PC-9 (cell line): Measurements from ENCODE around the gene PSMG2. TPM values are rescaled to one million over a fixed set of nuclear protein-coding genes. Genes with fewer than 3 reads are reported as not detected.

ENCODE experiments used
- BruUV-seq: library from RNA; stranded (reverse); fragments of 400-500 nt; replicated peaks from 2 replicates; lab custom pipeline; 2021; lab: Mats Ljungman, UMichigan
- CTCF ChIA-PET: fragments of 300-600 bp; sonication (Branson Sonifier 250); formaldehyde crosslinking; loops from one replicate; lab custom pipeline; 2022; ENCODE audit warnings: antibody characterized with exemption; lab: Charles Lee
- POLR2A ChIA-PET: fragments of 300-600 bp; sonication (Branson Sonifier 250); formaldehyde crosslinking; loops from one replicate; lab custom pipeline; 2022; ENCODE audit warnings: antibody characterized with exemption; ENCODE audit not compliant: unreplicated experiment; lab: Charles Lee
- DNase-seq, 2 experiments: peaks; one replicate each; pipeline versions ENCODE4 v3.0.0 to v3.0.0-alpha.2; 2015 to 2022; ENCODE audit warnings: mixed read lengths in 1 of 2
- H2AFZ ChIP-seq: fragments of 200-600 bp; sonication (generic); 2 replicates; pipeline ENCODE4 v1.8.1; 2017; ENCODE audit warnings: antibody characterized with exemption
- H3F3A ChIP-seq: fragments of 200-600 bp; sonication (generic); 2 replicates; pipeline ENCODE4 v1.8.1; 2017; ENCODE audit warnings: antibody characterized with exemption, mild to moderate bottlenecking, low read depth; ENCODE audit not compliant: insufficient read depth
- H3K27ac ChIP-seq: fragments of 200-600 bp; sonication (generic); 2 replicates; pipeline ENCODE4 v1.6.1; 2016; ENCODE audit warnings: mixed run types
- H3K27me3 ChIP-seq: fragments of 200-600 bp; sonication (generic); 2 replicates; pipeline ENCODE4 v1.6.1; 2016; ENCODE audit warnings: low read depth, mixed run types; ENCODE audit not compliant: insufficient read depth
- H3K36me3 ChIP-seq: fragments of 200-600 bp; sonication (generic); 2 replicates; pipeline ENCODE4 v1.6.1; 2016; ENCODE audit warnings: low read depth, mixed run types
- H3K4me1 ChIP-seq: fragments of 200-600 bp; sonication (generic); replicated peaks from 2 replicates; pipeline ENCODE4 v1.6.1; 2016; ENCODE audit warnings: mixed run types; ENCODE audit not compliant: insufficient read depth
- H3K4me2 ChIP-seq: fragments of 200-600 bp; sonication (generic); 2 replicates; pipeline ENCODE4 v1.6.1; 2017; ENCODE audit warnings: mixed run types
- H3K4me3 ChIP-seq: fragments of 200-600 bp; sonication (generic); 2 replicates; pipeline ENCODE4 v1.6.1; 2016; ENCODE audit warnings: mixed run types
- H3K79me2 ChIP-seq: fragments of 200-600 bp; sonication (generic); 2 replicates; pipeline ENCODE4 v1.6.1; 2017; ENCODE audit warnings: low read depth, mixed run types
- H3K9me2 ChIP-seq: fragments of 200-600 bp; sonication (generic); 2 replicates; pipeline ENCODE4 v1.8.1; 2017; ENCODE audit warnings: mild to moderate bottlenecking; ENCODE audit not compliant: insufficient read depth
- H3K9me3 ChIP-seq: fragments of 200-600 bp; sonication (generic); 2 replicates; pipeline ENCODE4 v1.8.1; 2016; ENCODE audit warnings: low read depth; ENCODE audit not compliant: insufficient read depth
- H4K20me1 ChIP-seq: fragments of 200-600 bp; sonication (generic); 2 replicates; pipeline ENCODE4 v1.8.1; 2017; ENCODE audit not compliant: insufficient read depth
- EZH2 ChIP-seq: fragments of 200-600 bp; sonication (generic); IDR thresholded peaks from 2 replicates; pipeline ENCODE4 v1.8.0; 2017; ENCODE audit warnings: antibody characterized with exemption, low read depth
- intact Hi-C: fragments of 100-400 bp; cut with micrococcal nuclease; formaldehyde crosslinking; loops from one replicate; pipeline ENCODE4 v1.10.0; 2022; ENCODE audit not compliant: unreplicated experiment
- total RNA-seq: library from RNA; stranded (reverse); gene quantifications from 2 replicates; pipeline ENCODE4 v1.2.3, GENCODE V29; 2021
- TF ChIP-seq, protein P1 (sequence below): fragments of 200-600 bp; sonication (generic); conservative IDR thresholded peaks from 2 replicates; pipeline ENCODE4 v1.6.1; 2017; ENCODE audit warnings: mixed run types, antibody characterized with exemption, mild to moderate bottlenecking, moderate library complexity

PSMG2 gene
- total RNA-seq, 1 experiment from 2014 or later = 123 TPM

- no peak for DNase-seq
- intact Hi-C loops = no loop called here
- H3K4me3 ChIP-seq = no peak overlapping the region
- H3K4me2 ChIP-seq = no peak overlapping the region
- no TSS peak for BruUV-seq
- H3K36me3 ChIP-seq = no peaks in the 10 kb centered on the region
- no peak for TF ChIP-seq EZH2
- TF ChIP-seq, protein P1, sequence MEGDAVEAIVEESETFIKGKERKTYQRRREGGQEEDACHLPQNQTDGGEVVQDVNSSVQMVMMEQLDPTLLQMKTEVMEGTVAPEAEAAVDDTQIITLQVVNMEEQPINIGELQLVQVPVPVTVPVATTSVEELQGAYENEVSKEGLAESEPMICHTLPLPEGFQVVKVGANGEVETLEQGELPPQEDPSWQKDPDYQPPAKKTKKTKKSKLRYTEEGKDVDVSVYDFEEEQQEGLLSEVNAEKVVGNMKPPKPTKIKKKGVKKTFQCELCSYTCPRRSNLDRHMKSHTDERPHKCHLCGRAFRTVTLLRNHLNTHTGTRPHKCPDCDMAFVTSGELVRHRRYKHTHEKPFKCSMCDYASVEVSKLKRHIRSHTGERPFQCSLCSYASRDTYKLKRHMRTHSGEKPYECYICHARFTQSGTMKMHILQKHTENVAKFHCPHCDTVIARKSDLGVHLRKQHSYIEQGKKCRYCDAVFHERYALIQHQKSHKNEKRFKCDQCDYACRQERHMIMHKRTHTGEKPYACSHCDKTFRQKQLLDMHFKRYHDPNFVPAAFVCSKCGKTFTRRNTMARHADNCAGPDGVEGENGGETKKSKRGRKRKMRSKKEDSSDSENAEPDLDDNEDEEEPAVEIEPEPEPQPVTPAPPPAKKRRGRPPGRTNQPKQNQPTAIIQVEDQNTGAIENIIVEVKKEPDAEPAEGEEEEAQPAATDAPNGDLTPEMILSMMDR = no peak
- H3K27me3 ChIP-seq = no peaks in the 10 kb centered on the region
- H4K20me1 ChIP-seq = no peaks in the 10 kb centered on the region
- H3K79me2 ChIP-seq = no peaks in the 10 kb centered on the region
- no peaks in the 10 kb centered on the region for H3K9me3 ChIP-seq
- no peaks in the 10 kb centered on the region for H3K4me1 ChIP-seq
- no peak overlapping the region for H3K27ac ChIP-seq
- POLR2A ChIA-PET = no interaction called here
- CTCF ChIA-PET = no interaction called here
- no peak overlapping the region for H2AFZ ChIP-seq
- no peaks in the 10 kb centered on the region for H3F3A ChIP-seq
- no peaks in the 10 kb centered on the region for H3K9me2 ChIP-seq
Measured at GRCh38 chr18:12767580-12768155, 64.8 kb downstream of the PSMG2 start.

DNA sequence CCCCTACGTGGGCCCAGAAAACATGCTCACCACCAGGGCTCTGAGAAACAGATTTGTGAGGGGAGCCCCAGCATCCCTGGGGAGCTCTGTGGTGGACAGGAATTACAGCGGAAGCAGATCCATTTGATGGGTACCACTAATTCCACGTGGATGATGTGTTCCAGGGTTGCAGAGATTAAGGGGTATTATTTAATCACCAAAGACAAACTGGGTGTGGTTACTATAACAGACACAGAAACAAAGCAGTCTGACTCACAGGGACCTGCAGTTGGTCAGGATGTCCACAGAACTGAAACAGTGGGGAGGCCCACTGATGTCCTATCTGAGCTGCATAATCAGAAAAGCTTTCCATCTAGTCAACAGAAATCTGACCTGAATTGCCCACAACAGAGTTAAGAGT is 65.8 kb downstream of the PSMG2 start:
- H3K4me1 ChIP-seq = no peaks in the 10 kb centered on the region
- CTCF ChIA-PET = no interaction called here
- H3K79me2 ChIP-seq = no peaks in the 10 kb centered on the region
- no TSS peak for BruUV-seq
- intact Hi-C loops = no loop called here
- no peaks in the 10 kb centered on the region for H3K27me3 ChIP-seq
- DNase-seq = peak in 1 of 2 experiments; percentile 36
- H3K9me3 ChIP-seq = no peaks in the 10 kb centered on the region
- TF ChIP-seq EZH2 = no peak
- no peak overlapping the region for H3K4me2 ChIP-seq
- H3K27ac ChIP-seq = no peak overlapping the region
- H3F3A ChIP-seq = no peaks in the 10 kb centered on the region
- H3K4me3 ChIP-seq = no peak overlapping the region
- H2AFZ ChIP-seq = no peak overlapping the region
- POLR2A ChIA-PET = no interaction called here
- no peaks in the 10 kb centered on the region for H3K36me3 ChIP-seq
- H3K9me2 ChIP-seq = no peaks in the 10 kb centered on the region
- H4K20me1 ChIP-seq = no peaks in the 10 kb centered on the region

DNA sequence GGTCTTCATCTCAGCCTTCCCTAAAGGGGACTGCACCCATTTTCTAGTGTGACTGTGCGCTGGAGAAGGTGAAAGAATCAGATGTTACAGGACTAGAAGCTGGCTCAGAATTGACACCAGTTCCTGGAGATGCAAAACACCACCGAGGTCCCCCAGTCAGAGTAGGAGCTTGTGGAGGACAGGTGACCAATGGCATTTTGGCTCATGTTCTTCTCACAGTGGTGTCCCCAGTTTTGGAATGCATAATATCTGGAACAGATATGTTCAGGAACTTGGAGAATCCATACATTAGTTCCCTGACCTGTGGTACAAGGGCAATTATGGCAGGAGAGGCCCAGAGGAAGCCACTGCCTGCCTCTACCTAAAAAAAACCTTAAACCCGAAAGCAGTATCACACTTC is 66.3 kb downstream of the PSMG2 start:
- Histone ChIP-seq H3K27ac (no peak overlapping the region), H2AFZ (no peak overlapping the region), H3F3A (no peaks in the 10 kb centered on the region), H3K79me2 (no peaks in the 10 kb centered on the region), H4K20me1 (no peaks in the 10 kb centered on the region), H3K4me1 (no peaks in the 10 kb centered on the region), H3K27me3 (no peaks in the 10 kb centered on the region), H3K36me3 (no peaks in the 10 kb centered on the region), H3K9me3 (no peaks in the 10 kb centered on the region), H3K4me3 (no peak overlapping the region), H3K9me2 (no peaks in the 10 kb centered on the region), H3K4me2 (no peak overlapping the region)
- ChIA-PET CTCF (no interaction called here), POLR2A (no interaction called here)
- no peak for DNase-seq
- BruUV-seq = no TSS peak
- no peak for TF ChIP-seq EZH2
- TF ChIP-seq, protein P1 = no peak
- intact Hi-C loops = no loop called here
